GM23338 (cell line): ENCODE results near the gene ERGIC2. TPM values are rescaled to one million over a fixed set of nuclear protein-coding genes. Genes with fewer than 3 reads are reported as not detected.

Source experiments
- ATAC-seq: fragments of 200-7000 bp; cut with Tn5 transposase; 3 replicates; pipeline ENCODE4 v1.9.1; 2020
- DNase-seq: peaks from one replicate; pipeline ENCODE4 v3.0.0-alpha.2; 2015; ENCODE audit warnings: low spot score
- H2AFZ ChIP-seq: fragments of 200-600 bp; sonication (generic); 2 replicates; pipeline ENCODE4 v1.8.0; 2016; ENCODE audit warnings: antibody characterized with exemption, mild to moderate bottlenecking, moderate library complexity
- H3F3A ChIP-seq: fragments of 200-600 bp; sonication (generic); replicated peaks from 2 replicates; pipeline ENCODE4 v1.8.0; 2017; ENCODE audit warnings: antibody characterized with exemption, mixed run types, low read depth
- H3K27ac ChIP-seq: fragments of 200-600 bp; sonication (generic); 2 replicates; pipeline ENCODE4 v1.6.1; 2016; ENCODE audit warnings: low read depth
- H3K27me3 ChIP-seq: fragments of 200-600 bp; sonication (generic); 2 replicates; pipeline ENCODE4 v1.8.0; 2016; ENCODE audit warnings: mild to moderate bottlenecking, mixed run types, moderate library complexity; ENCODE audit not compliant: insufficient read depth
- H3K36me3 ChIP-seq: fragments of 200-600 bp; sonication (generic); 2 replicates; pipeline ENCODE4 v1.8.0; 2016; ENCODE audit warnings: mild to moderate bottlenecking; ENCODE audit not compliant: insufficient read depth
- H3K4me1 ChIP-seq: fragments of 200-600 bp; sonication (generic); 2 replicates; pipeline ENCODE4 v1.8.0; 2016; ENCODE audit warnings: mild to moderate bottlenecking, moderate library complexity; ENCODE audit not compliant: insufficient read depth
- H3K4me2 ChIP-seq: fragments of 200-600 bp; sonication (generic); 2 replicates; pipeline ENCODE4 v1.7.1; 2017; ENCODE audit warnings: mixed run types
- H3K4me3 ChIP-seq: fragments of 200-600 bp; sonication (generic); 2 replicates; pipeline ENCODE4 v1.6.1; 2016; ENCODE audit warnings: mixed run types
- H3K79me2 ChIP-seq: fragments of 200-600 bp; sonication (generic); replicated peaks from 2 replicates; pipeline ENCODE4 v1.8.0; 2017; ENCODE audit warnings: mild to moderate bottlenecking; ENCODE audit not compliant: insufficient read depth
- H3K9me2 ChIP-seq: fragments of 200-600 bp; sonication (generic); 2 replicates; pipeline ENCODE4 v1.8.0; 2017; ENCODE audit not compliant: insufficient read depth
- H4K20me1 ChIP-seq: fragments of 200-600 bp; sonication (generic); replicated peaks from 2 replicates; pipeline ENCODE4 v1.8.0; 2017; ENCODE audit warnings: mild to moderate bottlenecking; ENCODE audit not compliant: insufficient read depth
- H3K27ac Mint-ChIP-seq: 2 replicates; pipeline ENCODE4 v1.8.0; 2020; ENCODE audit warnings: inconsistent platforms, mild to moderate bottlenecking, moderate library complexity, mixed read lengths
- H3K27me3 Mint-ChIP-seq: 3 replicates; pipeline ENCODE4 v1.8.0; 2022; ENCODE audit warnings: low read depth, mild to moderate bottlenecking, moderate library complexity, mixed read lengths, inconsistent platforms; ENCODE audit not compliant: insufficient read depth, poor library complexity
- H3K36me3 Mint-ChIP-seq: 3 replicates; pipeline ENCODE4 v1.8.0; 2021; ENCODE audit warnings: low read depth, mild to moderate bottlenecking, inconsistent platforms, moderate library complexity, mixed read lengths
- H3K4me1 Mint-ChIP-seq: 3 replicates; pipeline ENCODE4 v1.8.0; 2020; ENCODE audit warnings: mild to moderate bottlenecking, inconsistent platforms, mixed read lengths
- H3K4me3 Mint-ChIP-seq: 3 replicates; pipeline ENCODE4 v1.8.0; 2021; ENCODE audit warnings: moderate library complexity, mild to moderate bottlenecking, inconsistent platforms, mixed read lengths
- H3K9me3 Mint-ChIP-seq: 3 replicates; pipeline ENCODE4 v1.8.0; 2020; ENCODE audit warnings: moderate library complexity, mild to moderate bottlenecking, inconsistent platforms, mixed read lengths
- CREB1 ChIP-seq: fragments of 250-450 bp; sonication (Bioruptor Pico); IDR thresholded peaks from 2 replicates; pipeline ENCODE4 v1.5.0; 2020; ENCODE audit warnings: low read depth, mild to moderate bottlenecking, moderate library complexity
- CTCF ChIP-seq, 2 experiments: fragments of 200-600 bp in 1 of 2; sonication (generic) in 1 of 2; conservative IDR thresholded peaks; 2 replicates each; pipeline versions ENCODE4 v1.5.1 to v1.6.1; 2016 to 2017; ENCODE audit warnings: antibody characterized with exemption in 2 of 2, low read depth in 2 of 2, mild to moderate bottlenecking in 2 of 2, moderate library complexity in 1 of 2
- ETS1 ChIP-seq: IDR thresholded peaks from 2 replicates; pipeline ENCODE4 v1.6.1; 2016; ENCODE audit warnings: antibody characterized with exemption
- EZH2 ChIP-seq: fragments of 200-600 bp; sonication (generic); IDR thresholded peaks from one replicate; pipeline ENCODE4 v1.8.0; 2017; ENCODE audit warnings: antibody characterized with exemption, mild to moderate bottlenecking, low read depth; ENCODE audit not compliant: unreplicated experiment
- EZH2phosphoT487 ChIP-seq: fragments of 200-600 bp; sonication (generic); IDR thresholded peaks from one replicate; pipeline ENCODE4 v1.8.1; 2018; ENCODE audit warnings: antibody characterized with exemption; ENCODE audit not compliant: unreplicated experiment
- JUNB ChIP-seq: IDR thresholded peaks from one replicate; pipeline ENCODE4 v1.6.1; 2016; ENCODE audit warnings: antibody characterized with exemption; ENCODE audit not compliant: unreplicated experiment
- NANOG ChIP-seq: IDR thresholded peaks from 2 replicates; pipeline ENCODE4 v1.6.1; 2016; ENCODE audit warnings: antibody characterized with exemption, borderline replicate concordance
- POLR2AphosphoS5 ChIP-seq: IDR thresholded peaks from 2 replicates; pipeline ENCODE4 v1.6.1; 2016; ENCODE audit warnings: antibody characterized with exemption, low read depth
- REST ChIP-seq: IDR thresholded peaks from one replicate; pipeline ENCODE4 v1.6.1; 2018; ENCODE audit warnings: antibody characterized with exemption; ENCODE audit not compliant: unreplicated experiment
- STAT1 ChIP-seq: IDR thresholded peaks from one replicate; pipeline ENCODE4 v1.6.1; 2016; ENCODE audit warnings: antibody characterized with exemption; ENCODE audit not compliant: unreplicated experiment
- ZNF114 ChIP-seq: fragments of 250-450 bp; sonication (Bioruptor Pico); IDR thresholded peaks from 2 replicates; pipeline ENCODE4 v1.5.0; 2020; ENCODE audit warnings: mild to moderate bottlenecking, moderate library complexity
- ZNF331 ChIP-seq: fragments of 250-450 bp; sonication (Bioruptor Pico); IDR thresholded peaks from 2 replicates; pipeline ENCODE4 v1.5.0; 2020; ENCODE audit warnings: low read depth, mild to moderate bottlenecking, moderate library complexity
- ZNF462 ChIP-seq: fragments of 250-450 bp; sonication (Bioruptor Pico); IDR thresholded peaks from 2 replicates; pipeline ENCODE4 v1.5.0; 2020; ENCODE audit warnings: mild to moderate bottlenecking, moderate library complexity
- polyA plus RNA-seq: library from polyadenylated mRNA; unstranded; fragments of >200 nt; fragmentation: Nextera tagmentation; extraction: Ambion mirVana; gene quantifications from 2 replicates; pipeline ENCODE4 v1.2.1, GENCODE V29; 2016
- total RNA-seq: library from RNA; depleted of rRNA; stranded (reverse); fragments of >200 nt; shearing (Covaris generic); gene quantifications from 2 replicates; pipeline ENCODE4 v1.2.3, GENCODE V29; 2014

Gene ERGIC2
- total and polyA plus RNA-seq, 2 experiments from 2014 or later: 77.1 to 107 TPM

GRCh38 chr12:29333178-29333577 is 47.8 kb downstream of the ERGIC2 start:
- no peak for TF ChIP-seq EZH2
- no peak for TF ChIP-seq NANOG
- no peak for TF ChIP-seq STAT1
- TF ChIP-seq CREB1 (CRISPR knock-in tag): no peak
- TF ChIP-seq ZNF114 (CRISPR knock-in tag): no peak
- TF ChIP-seq POLR2AphosphoS5: no peak
- TF ChIP-seq JUNB: no peak
- no peak for TF ChIP-seq CTCF (conservative IDR thresholded peaks at IDR 0.05; ENCODE audit: low read depth in 2 of 2)
- no peak for TF ChIP-seq ZNF331
- TF ChIP-seq REST: no peak
- TF ChIP-seq ETS1: no peak
- TF ChIP-seq EZH2phosphoT487: no peak
- no peak for TF ChIP-seq ZNF462 (CRISPR knock-in tag)
- no peak for DNase-seq
- Histone ChIP-seq H3K27ac (no peak overlapping the region), H3K9me2 (no peaks in the 10 kb centered on the region), H3K27me3 (no peaks in the 10 kb centered on the region), H2AFZ (no peak overlapping the region), H3K36me3 (no peaks in the 10 kb centered on the region), H3K79me2 (no peaks in the 10 kb centered on the region), H3K4me1 (no peaks in the 10 kb centered on the region), H4K20me1 (no peaks in the 10 kb centered on the region), H3K4me2 (no peak overlapping the region), H3K4me3 (no peak overlapping the region), H3F3A (no peaks in the 10 kb centered on the region)
- H3K27me3 Mint-ChIP-seq: no peaks in the 10 kb centered on the region
- no peaks in the 10 kb centered on the region for H3K36me3 Mint-ChIP-seq
- no peaks in the 10 kb centered on the region for H3K9me3 Mint-ChIP-seq
- H3K4me1 Mint-ChIP-seq: no peaks in the 10 kb centered on the region
- ATAC-seq: no peak
- no peak overlapping the region for H3K27ac Mint-ChIP-seq
- no peak overlapping the region for H3K4me3 Mint-ChIP-seq
